ENCODE measurements around the gene DAPL1. TPM values are rescaled to one million over a fixed set of nuclear protein-coding genes. Genes with fewer than 3 reads are reported as not detected.

The DAPL1 gene
- total and polyA plus RNA-seq, 8 donors = 2.6 to 47.3 (median 6.1) TPM

GRCh38 chr2:158748926-158749590 lies 46.1 kb upstream of the DAPL1 start:
- DNase-seq (no peak), ATAC-seq (no peak), FAIRE-seq (no peak)
- no peaks in the 10 kb centered on the region for H3K9me3 ChIP-seq
- intact Hi-C loops (cut with DNase I) = loop anchor here in 2 of 3 donors (5.0 to 10.0 kb wide), 2 partner anchors 564 to 722 kb away; no protein-coding TSS in a partner anchor
- WGBS, 2 donors = 71 to 84% methylated on average over 2 of the region's 2 CpGs
- no peaks in the 10 kb centered on the region for H3K27me3 ChIP-seq
- H3K27ac ChIP-seq = no peak overlapping the region
- TF ChIP-seq CTCF (IDR thresholded peaks at IDR 0.05) = no peak
- H3K4me1 ChIP-seq = peaks cover 0 to 6% (median 0%) of the 10 kb centered on the region in 3 donors
- H3K36me3 ChIP-seq = no peaks in the 10 kb centered on the region
- H3K4me3 ChIP-seq = no peak overlapping the region

GRCh38 chr2:158750458-158751125 lies 44.5 kb upstream of the DAPL1 start:
- no peak for TF ChIP-seq CTCF (IDR thresholded peaks at IDR 0.05)
- H3K9me3 ChIP-seq = no peaks in the 10 kb centered on the region
- H3K36me3 ChIP-seq = no peaks in the 10 kb centered on the region
- no peak overlapping the region for H3K4me3 ChIP-seq
- peaks cover 0 to 6% (median 0%) of the 10 kb centered on the region in 3 donors for H3K4me1 ChIP-seq
- WGBS, 2 donors = 75 to 77% methylated on average over 5 of the region's 5 CpGs
- no peak for ATAC-seq
- H3K27ac ChIP-seq = no peak overlapping the region
- H3K27me3 ChIP-seq = no peaks in the 10 kb centered on the region
- FAIRE-seq = no peak
- intact Hi-C loops (cut with DNase I) = loop anchor here in 1 of 3 donors (5.0 kb wide), 2 partner anchors 293 to 718 kb away; partner anchors contain the start of genes CCDC148 and PKP4
- no peak for DNase-seq

- DNase-seq (peak in 2 of 6 donors; percentile 11 to 59), ATAC-seq (peak; percentile 89 to 98 (median 96)), FAIRE-seq (no peak)
- no peak overlapping the region for H3K27ac ChIP-seq
- peak overlapping the region in 2 of 4 donors; percentile 13 to 31 for H3K4me3 ChIP-seq
- peak; percentile 74 to 83 (median 81) for TF ChIP-seq CTCF (IDR thresholded peaks at IDR 0.05)
- H3K4me1 ChIP-seq = peaks cover 0 to 6% (median 0%) of the 10 kb centered on the region in 3 donors
- no peaks in the 10 kb centered on the region for H3K27me3 ChIP-seq
- no peaks in the 10 kb centered on the region for H3K9me3 ChIP-seq
- WGBS, 2 donors = 12% methylated on average over 14 of the region's 14 CpGs
- no peaks in the 10 kb centered on the region for H3K36me3 ChIP-seq
- intact Hi-C loops (cut with DNase I) = loop anchor here in 1 of 3 donors (5.0 kb wide), 2 partner anchors 297 to 722 kb away; partner anchors contain the start of genes CCDC148 and PKP4
Observed at GRCh38 chr2:158753641-158754611, 41.2 kb upstream of the DAPL1 start.

- WGBS, 2 donors = 40 to 43% methylated on average over 8 of the region's 8 CpGs
- H3K27ac ChIP-seq = no peak overlapping the region
- no peaks in the 10 kb centered on the region for H3K27me3 ChIP-seq
- no peak for FAIRE-seq
- no peak overlapping the region for H3K4me3 ChIP-seq
- no peaks in the 10 kb centered on the region for H3K9me3 ChIP-seq
- ATAC-seq = no peak
- DNase-seq = no peak
- peaks cover 0 to 6% (median 0%) of the 10 kb centered on the region in 3 donors for H3K4me1 ChIP-seq
- no peaks in the 10 kb centered on the region for H3K36me3 ChIP-seq
- no peak for TF ChIP-seq CTCF (IDR thresholded peaks at IDR 0.05)
- intact Hi-C loops (cut with DNase I) = no loop called here
Observed at GRCh38 chr2:158755310-158756087, 39.6 kb upstream of the DAPL1 start.

Measured in pancreas (tissue), 10 donors.